Endometrial microvascular endothelial cells (primary cell): Measurements from ENCODE around the gene SULT1C4. TPM values are rescaled to one million over a fixed set of nuclear protein-coding genes. Genes with fewer than 3 reads are reported as not detected.

Experiments
- in situ Hi-C: cut with HindIII; loops from 2 replicates; pipeline ENCODE4 v1.10.0; 2017; ENCODE audit warnings: low sequenced_read_pairs, low pct_unique_long_range_greater_than_20kb; ENCODE audit errors: inconsistent ontology term
- total RNA-seq: library from RNA; depleted of rRNA; stranded (reverse); fragments of >200 nt; gene quantifications from one replicate; pipeline ENCODE4 v1.2.3, GENCODE V29; 2015; ENCODE audit errors: inconsistent ontology term

The SULT1C4 gene
- total RNA-seq, 1 donor from 2014 or later, result 4.1 TPM

- in situ Hi-C loops, result no loop called here
Measured at GRCh38 chr2:108367561-108368175, 10.1 kb upstream of the SULT1C4 start.

DNA sequence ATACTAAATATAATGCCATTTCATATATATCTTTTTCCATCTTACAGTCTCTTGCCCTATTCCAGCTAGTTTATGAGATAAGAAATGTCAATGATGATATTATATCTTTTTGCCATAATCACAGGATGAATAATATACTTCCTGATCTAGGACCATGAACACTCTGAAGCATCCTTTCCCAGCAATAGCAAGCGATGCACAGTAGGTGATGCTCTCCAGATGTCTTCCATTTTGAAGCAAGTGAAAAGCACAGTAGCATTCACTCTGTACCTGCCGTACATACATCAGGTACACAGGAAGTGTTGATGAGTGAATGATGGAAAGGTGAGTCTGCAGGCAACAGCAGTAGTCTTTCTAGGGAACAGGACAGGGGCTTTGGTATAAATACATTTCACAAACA is 8.6 kb upstream of the SULT1C4 start:
- in situ Hi-C loops, result no loop called here

- in situ Hi-C loops, result no loop called here
Measured at GRCh38 chr2:108370080-108370479, 7.7 kb upstream of the SULT1C4 start.

GRCh38 chr2:108376774-108377173 is 980 bp upstream of the SULT1C4 start:
- in situ Hi-C loops, result no loop called here

DNA sequence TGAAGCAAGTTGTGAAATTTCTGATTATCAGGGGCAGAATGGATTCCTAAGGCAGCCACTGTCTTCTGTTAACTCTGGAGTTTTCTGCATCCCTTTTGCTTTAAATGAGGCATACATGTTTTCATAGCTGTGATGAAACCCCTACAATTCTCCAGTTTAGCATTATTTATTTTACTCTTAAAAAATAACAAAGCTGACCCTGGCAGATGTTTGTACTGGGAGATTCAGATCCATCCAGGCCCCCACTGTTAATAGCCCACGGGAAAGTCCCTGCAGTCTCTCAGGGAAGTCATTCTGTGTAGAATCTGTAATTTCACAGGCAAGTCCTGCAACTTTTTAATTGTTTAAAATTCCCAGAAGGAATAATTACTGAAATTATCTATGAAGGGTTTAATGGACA is 353 bp upstream of the SULT1C4 start:
- in situ Hi-C loops, result no loop called here

DNA sequence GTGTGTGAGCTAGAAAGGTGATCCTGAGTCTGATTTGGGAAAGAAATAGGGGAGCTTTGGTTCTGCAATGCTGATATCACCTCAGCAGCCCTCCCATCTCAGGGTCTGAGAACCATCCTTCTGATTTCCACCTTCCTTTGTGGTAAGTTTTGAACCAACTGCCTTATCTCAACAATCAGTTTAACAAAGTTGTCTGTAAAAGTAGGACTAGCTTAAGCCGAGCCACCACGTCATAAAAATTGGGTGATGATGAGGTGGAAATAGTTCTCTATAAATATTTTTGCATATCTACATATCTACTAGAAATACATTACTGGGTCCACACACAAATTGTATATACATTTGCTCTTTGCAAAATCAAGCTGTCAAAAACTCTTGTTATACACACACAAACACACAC is 1.1 kb downstream of the SULT1C4 start:
- in situ Hi-C loops, result no loop called here

- in situ Hi-C loops, result no loop called here
Measured at GRCh38 chr2:108382196-108382595, 4.4 kb downstream of the SULT1C4 start.

DNA sequence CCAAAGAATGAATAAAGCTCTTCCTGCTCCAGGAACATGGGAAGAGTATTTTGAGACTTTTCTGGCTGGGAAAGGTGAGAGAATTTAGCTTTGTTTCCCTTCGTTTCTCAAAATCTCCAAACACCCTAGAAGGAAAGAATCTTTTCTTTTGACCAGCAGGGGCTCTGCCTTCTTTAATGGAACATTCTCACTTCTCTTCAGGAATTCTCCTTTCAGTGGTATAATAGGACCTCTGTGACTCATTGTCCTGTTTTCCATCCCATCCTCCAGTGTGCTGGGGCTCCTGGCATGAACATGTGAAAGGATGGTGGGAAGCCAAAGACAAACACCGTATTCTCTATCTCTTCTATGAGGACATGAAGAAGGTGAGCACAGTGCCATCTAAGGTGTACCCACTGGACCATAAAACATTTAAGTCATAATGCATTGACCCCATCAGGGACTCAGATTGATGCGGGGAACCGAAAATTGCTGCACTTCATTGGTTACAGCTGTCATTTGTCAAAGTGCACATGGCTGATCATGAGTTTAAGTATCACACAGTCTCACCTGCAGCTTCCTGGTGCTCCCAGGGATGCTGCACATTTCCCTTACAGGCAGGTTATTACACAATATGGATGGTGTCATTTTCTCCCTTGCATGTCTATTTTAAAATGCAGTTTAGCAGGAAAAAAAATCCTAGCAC is 5.5 kb downstream of the SULT1C4 start:
- in situ Hi-C loops, result no loop called here

DNA sequence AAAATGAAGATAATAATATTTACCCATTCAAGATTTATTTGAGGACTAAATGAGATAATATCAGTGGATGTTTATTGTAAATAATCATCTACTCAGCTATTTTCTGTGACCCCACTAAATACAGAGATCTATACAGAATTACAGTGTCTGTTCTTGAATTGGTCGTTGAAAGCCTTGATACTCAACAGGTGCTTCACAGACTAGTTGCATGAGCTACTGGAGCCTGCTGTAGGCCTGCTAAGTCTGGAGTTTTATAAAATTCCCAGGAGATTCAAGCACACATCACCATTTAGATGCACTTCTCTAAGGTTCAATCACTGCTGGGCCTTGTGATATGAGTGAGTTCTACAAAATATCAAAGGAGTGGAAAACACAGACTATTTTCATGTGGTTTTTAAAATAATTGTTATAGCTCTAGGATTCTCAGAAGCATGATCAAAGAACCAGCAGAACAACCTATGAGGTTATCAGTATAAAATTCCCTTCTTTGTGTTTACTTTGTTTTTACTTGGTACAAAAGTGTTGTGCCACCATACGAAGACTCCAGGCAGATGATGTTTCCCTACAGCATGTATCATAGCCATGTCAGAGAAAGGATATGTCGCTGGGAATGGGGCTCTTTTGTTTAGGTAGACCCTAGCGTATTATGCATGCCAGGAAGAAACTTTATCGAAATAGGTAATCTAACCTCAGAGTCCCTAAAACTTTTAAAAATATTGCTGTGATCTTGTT is 7.1 kb downstream of the SULT1C4 start:
- in situ Hi-C loops, result no loop called here

DNA sequence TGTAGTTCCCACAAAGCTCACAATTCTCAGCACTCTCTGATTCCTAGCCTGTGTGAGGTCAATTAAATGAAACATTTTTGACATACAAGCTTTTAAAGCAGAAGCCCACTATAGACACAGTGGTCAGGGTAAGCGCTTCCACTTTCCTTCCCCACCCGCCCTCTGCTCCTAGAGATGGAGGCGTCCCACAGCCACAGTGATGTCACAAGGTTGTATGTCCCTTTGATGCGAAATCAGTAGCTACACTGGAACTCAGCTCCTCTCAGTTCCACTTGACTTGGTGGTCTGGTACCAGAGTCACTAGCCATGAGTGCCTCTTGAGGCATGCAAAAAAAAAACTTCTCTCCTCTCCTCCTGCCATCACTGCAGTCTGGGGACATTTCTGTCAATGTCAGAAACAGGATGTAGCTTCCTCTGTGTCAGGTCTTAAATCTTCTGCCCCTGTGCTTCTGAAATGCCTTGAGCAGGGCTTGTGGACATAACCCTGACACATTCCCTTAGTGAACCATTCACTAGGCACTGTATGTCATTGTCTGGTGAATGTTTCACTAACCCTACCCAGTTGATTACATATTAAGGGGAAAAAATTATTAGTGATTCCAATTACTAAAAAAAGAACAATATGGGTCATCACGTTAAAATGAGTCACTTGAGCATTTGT is 7.8 kb downstream of the SULT1C4 start:
- in situ Hi-C loops, result no loop called here

- in situ Hi-C loops, result no loop called here
Measured at GRCh38 chr2:108388045-108388444, 10.3 kb downstream of the SULT1C4 start.

DNA sequence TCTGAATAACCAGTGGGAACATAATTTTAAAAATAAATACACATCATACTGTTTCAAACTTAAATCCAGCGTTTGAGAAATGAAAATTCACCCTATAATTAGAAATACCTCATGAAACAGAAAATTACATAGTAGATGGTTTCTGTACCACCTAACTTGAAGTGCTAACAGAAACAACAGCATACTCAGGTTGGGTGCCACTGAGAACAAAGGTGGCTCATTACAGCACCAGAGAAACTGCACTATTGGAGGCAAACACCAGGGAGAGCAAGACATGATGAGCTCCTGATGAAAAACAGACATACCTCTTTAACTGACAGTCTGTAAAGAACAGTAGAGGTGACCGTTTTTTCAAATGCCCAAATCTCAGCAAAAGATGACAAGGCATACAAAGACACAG is 12.6 kb downstream of the SULT1C4 start:
- in situ Hi-C loops, result no loop called here

DNA sequence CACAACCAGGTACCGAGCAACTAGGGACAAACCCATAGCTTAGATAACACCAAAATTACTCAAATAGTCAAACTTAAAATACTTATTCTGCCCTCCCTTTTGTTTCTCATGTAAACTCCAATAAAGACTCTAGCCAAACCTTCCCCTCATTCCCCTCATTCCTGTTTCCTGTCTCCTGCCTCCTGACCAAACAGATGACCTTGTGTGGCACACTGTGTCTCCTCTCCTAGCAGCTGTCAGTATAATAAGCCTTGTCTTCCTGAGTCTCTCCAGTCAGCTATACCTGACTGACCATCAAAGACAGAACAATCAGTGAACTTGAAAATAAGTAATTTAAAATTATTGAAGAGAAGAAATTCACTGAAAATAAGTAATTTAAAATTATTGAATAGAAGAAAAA is 14.3 kb downstream of the SULT1C4 start:
- in situ Hi-C loops, result no loop called here

GRCh38 chr2:108393197-108393596 is 15.4 kb downstream of the SULT1C4 start:
- in situ Hi-C loops, result no loop called here

GRCh38 chr2:108395155-108395554 is 17.4 kb downstream of the SULT1C4 start:
- in situ Hi-C loops, result no loop called here

GRCh38 chr2:108396845-108397244 is 19.1 kb downstream of the SULT1C4 start:
- in situ Hi-C loops, result no loop called here

- in situ Hi-C loops, result no loop called here
Measured at GRCh38 chr2:108399479-108399878, 21.7 kb downstream of the SULT1C4 start.

GRCh38 chr2:108401800-108402199 is 24.0 kb downstream of the SULT1C4 start:
- in situ Hi-C loops, result no loop called here

- in situ Hi-C loops, result no loop called here
Measured at GRCh38 chr2:108403494-108403893, 25.7 kb downstream of the SULT1C4 start.
